HUES48 (cell line): ENCODE data around the gene NPDC1.

Experiments used
- H3K27ac ChIP-seq: one replicate; pipeline ENCODE4 v1.7.0; 2013; ENCODE audit warnings: low read depth, low read length, inconsistent platforms
- H3K27me3 ChIP-seq: 2 replicates; pipeline ENCODE4 v1.6.1; 2013; ENCODE audit warnings: mild to moderate bottlenecking, low read length; ENCODE audit not compliant: control insufficient read depth, insufficient read depth
- H3K36me3 ChIP-seq: 2 replicates; pipeline ENCODE4 v1.6.1; 2013; ENCODE audit warnings: low read length; ENCODE audit not compliant: control insufficient read depth, insufficient read depth
- H3K4me1 ChIP-seq: 2 replicates; pipeline ENCODE4 v1.6.1; 2013; ENCODE audit warnings: mild to moderate bottlenecking, low read length; ENCODE audit not compliant: control insufficient read depth, insufficient read depth
- H3K4me3 ChIP-seq: 2 replicates; pipeline ENCODE4 v1.5.1; 2013; ENCODE audit warnings: mild to moderate bottlenecking, low read depth, low read length
- H3K9ac ChIP-seq: 2 replicates; pipeline ENCODE4 v1.6.1; 2013; ENCODE audit warnings: mild to moderate bottlenecking, low read depth, low read length, moderate library complexity
- H3K9me3 ChIP-seq: 2 replicates; pipeline ENCODE4 v1.6.1; 2013; ENCODE audit warnings: low read length; ENCODE audit not compliant: control insufficient read depth, insufficient read depth

Gene NPDC1, protein sequence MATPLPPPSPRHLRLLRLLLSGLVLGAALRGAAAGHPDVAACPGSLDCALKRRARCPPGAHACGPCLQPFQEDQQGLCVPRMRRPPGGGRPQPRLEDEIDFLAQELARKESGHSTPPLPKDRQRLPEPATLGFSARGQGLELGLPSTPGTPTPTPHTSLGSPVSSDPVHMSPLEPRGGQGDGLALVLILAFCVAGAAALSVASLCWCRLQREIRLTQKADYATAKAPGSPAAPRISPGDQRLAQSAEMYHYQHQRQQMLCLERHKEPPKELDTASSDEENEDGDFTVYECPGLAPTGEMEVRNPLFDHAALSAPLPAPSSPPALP

DNA sequence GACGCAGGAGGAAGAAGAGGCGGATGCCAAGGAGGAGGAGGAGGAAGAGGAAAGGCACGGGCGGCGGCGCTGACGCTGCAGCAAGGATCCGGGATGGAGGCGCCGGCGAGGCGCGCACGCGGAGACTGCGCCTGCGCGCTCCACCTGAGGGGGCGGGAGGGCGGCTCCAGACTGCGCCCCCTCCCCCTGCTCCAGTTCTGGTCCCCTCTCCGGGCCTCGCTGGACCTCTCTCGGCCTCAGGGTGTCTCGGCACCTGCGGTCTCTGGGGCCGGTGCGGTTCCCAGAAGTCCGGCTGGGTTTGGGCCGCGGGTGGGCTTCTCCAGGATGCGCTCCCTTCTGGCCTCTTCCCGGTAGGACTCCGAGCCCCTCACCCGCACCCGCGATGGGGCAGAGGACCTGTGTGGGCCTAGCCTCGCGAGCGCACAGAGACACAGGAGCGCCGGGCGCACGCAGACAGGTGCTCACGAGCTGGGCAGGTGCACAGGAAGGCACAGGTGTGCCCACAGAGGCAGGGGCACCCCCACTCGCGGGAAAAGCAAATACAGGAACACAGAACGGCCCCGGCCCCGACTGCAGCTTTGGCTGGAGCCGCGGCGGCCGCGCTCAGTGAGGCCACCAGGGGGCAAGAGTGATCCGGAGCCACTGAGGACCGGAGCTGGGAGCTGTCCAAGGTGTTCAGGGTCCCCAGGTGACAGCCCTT lies at the start of gene NPDC1:
Gene NPDC1, minus strand, starts transcription at position 90 of the 700 bp plus-strand sequence. CDS start 188 bp downstream, outside the sequence.
- 0 out of 2 replicates have a peak, but pooled peaks cover 3% of the 10 kb centered on the region for H3K4me1 ChIP-seq
- no peaks in the 10 kb centered on the region for H3K36me3 ChIP-seq
- no peaks in the 10 kb centered on the region for H3K9me3 ChIP-seq
- peak within 1 kb of the TSS; percentile 65 for H3K4me3 ChIP-seq
- H3K27me3 ChIP-seq, result peaks cover 52% of the 10 kb centered on the region
- no peak within 1 kb of the TSS for H3K9ac ChIP-seq
- H3K27ac ChIP-seq, result no peak within 1 kb of the TSS

DNA sequence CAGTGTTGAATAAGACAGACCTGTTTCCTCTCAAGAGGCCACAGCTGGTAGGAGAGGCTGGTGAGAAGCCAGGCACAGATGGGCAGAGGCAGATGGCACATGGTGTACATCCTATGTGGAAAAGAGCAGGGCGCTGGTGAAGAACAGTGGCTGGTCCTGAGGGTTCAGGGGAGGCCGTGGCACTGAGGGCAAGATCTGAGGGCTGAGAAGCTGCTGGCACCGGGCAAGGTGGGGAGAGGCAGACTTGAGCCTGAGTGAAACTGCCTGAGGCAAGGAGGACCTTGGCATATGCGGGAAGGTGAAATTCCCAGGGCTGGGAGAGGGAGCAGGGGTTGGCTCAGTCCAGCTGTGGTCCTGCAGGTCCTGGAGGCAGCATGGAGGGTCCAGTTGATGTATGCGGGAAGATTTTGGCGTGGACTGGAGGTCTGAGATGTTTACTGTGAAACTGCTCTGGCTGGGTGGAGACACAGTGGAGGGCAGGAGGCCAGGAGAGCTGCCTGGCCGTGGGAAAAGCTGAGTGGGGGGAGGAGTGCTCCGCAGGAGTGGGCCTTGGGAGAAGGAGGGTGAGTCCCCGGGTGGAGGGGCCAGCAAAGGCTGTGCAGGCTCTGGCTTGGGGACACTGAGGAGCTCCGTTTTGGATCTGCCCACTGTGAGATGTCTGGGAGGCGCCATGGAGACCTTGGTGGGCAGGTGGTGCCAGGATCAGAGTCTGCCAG lies 43.4 kb upstream of the NPDC1 start:
- peaks cover 5% of the 10 kb centered on the region; the same call in 1 of the 2 replicates for H3K4me1 ChIP-seq
- H3K36me3 ChIP-seq, result peaks cover 27% of the 10 kb centered on the region
- no peak overlapping the region for H3K27ac ChIP-seq
- no peak overlapping the region for H3K9ac ChIP-seq
- H3K4me3 ChIP-seq, result no peak overlapping the region
- no peaks in the 10 kb centered on the region for H3K9me3 ChIP-seq
- H3K27me3 ChIP-seq, result peaks cover 7% of the 10 kb centered on the region; the same call in 1 of the 2 replicates

DNA sequence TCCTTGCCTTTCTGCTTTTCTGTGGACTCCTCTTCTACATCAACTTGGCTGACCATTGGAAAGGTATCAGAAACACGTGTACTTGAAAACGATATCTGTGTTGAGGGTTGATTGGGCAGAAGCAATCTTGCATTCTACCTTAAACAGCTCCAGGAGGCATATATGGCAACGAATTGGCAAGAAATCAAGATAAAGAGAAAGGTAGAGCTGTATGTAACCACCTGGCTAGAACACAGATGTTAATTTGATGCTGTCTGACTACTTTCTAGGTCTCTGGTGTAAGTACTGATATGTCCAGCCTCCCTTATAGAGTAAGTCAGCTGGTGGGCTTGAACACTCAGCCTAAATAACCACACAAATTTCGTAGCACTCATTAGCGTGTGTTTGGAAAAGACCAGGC lies 42.1 kb upstream of the NPDC1 start:
- H3K4me1 ChIP-seq, result peaks cover 5% of the 10 kb centered on the region; the same call in 1 of the 2 replicates
- H3K27ac ChIP-seq, result no peak overlapping the region
- H3K9ac ChIP-seq, result no peak overlapping the region
- no peak overlapping the region for H3K4me3 ChIP-seq
- peaks cover 27% of the 10 kb centered on the region for H3K36me3 ChIP-seq
- H3K9me3 ChIP-seq, result no peaks in the 10 kb centered on the region
- H3K27me3 ChIP-seq, result peaks cover 7% of the 10 kb centered on the region; the same call in 1 of the 2 replicates

DNA sequence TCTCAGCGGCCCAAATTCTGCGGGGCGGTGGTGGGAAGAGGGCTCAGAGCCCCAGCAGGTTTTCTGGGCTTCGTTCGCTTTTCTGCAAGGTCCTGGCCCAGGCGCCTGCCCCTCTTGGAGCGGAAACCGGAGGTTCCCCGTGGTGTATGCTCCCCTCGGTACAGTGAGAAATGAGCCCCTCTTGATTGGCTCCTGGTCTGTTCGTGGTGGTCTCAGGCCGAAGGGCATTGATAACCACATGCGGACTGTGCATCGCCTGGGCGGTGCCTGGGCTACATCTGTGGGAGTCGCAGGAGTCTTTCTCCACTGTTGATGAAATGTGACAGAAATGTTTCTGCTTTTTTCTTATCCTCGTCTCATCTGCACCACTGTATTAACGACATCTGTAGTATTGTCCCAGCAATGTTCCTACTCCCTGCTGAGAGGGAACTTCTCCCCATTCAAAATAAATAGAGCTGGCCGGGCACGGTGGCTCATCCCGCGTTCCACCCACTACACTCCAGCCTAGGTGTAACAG lies 41.5 kb upstream of the NPDC1 start:
- H3K27ac ChIP-seq, result peak overlapping the region; percentile 83
- peak overlapping the region; percentile 77 for H3K4me3 ChIP-seq
- peaks cover 23% of the 10 kb centered on the region for H3K36me3 ChIP-seq
- H3K27me3 ChIP-seq, result peaks cover 7% of the 10 kb centered on the region; the same call in 1 of the 2 replicates
- no peaks in the 10 kb centered on the region for H3K9me3 ChIP-seq
- H3K9ac ChIP-seq, result peak overlapping the region; percentile 29; the same call in 1 of the 2 replicates
- H3K4me1 ChIP-seq, result peaks cover 5% of the 10 kb centered on the region; the same call in 1 of the 2 replicates

DNA sequence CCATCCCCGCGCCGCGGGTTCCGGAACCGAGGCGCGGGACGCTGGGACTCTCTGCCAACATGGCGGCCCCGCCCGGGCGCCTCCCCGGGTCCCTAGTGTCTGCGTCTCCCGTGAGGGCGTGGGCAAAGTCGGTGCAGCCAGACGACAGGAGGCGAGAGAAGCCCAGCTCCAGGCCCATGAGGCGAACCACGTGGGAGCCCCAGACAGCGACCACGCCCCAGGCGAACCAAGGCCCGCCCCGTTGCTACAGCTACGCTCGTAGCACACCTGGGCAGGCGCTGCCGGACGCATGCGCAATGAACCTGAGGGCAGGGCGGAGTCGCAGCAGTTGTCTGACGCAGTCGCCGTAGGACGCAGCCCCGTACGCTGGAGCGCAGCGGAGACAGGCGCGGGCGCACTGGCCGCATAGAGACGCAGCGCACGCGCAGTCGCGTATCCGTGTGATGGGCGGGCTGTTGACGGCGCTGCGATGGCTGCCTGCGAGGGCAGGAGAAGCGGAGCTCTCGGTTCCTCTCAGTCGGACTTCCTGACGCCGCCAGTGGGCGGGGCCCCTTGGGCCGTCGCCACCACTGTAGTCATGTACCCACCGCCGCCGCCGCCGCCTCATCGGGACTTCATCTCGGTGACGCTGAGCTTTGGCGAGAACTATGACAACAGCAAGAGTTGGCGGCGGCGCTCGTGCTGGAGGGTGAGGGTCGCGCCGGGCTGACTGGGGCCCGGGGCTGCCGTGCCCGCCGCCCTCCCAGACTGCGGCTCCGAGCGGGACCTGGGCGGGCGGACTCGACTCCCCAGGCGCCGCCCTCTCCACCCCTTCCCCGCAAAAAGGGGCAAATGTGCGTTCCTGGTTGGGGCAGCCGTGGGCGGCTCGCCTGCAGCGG lies 40.8 kb upstream of the NPDC1 start, which contains the start of gene MAN1B1:
Gene MAN1B1, plus strand, starts transcription at position 455 of the 878 bp plus-strand sequence. Its CDS starts 15 bp downstream, at position 470.
- H3K27ac ChIP-seq, result peak within 1 kb of the TSS; percentile 83
- peaks cover 20% of the 10 kb centered on the region for H3K36me3 ChIP-seq
- H3K9me3 ChIP-seq, result no peaks in the 10 kb centered on the region
- H3K9ac ChIP-seq, result peak within 1 kb of the TSS; percentile 66
- peaks cover 7% of the 10 kb centered on the region; the same call in 1 of the 2 replicates for H3K27me3 ChIP-seq
- peaks cover 5% of the 10 kb centered on the region; the same call in 1 of the 2 replicates for H3K4me1 ChIP-seq
- peak within 1 kb of the TSS; percentile 77 for H3K4me3 ChIP-seq

DNA sequence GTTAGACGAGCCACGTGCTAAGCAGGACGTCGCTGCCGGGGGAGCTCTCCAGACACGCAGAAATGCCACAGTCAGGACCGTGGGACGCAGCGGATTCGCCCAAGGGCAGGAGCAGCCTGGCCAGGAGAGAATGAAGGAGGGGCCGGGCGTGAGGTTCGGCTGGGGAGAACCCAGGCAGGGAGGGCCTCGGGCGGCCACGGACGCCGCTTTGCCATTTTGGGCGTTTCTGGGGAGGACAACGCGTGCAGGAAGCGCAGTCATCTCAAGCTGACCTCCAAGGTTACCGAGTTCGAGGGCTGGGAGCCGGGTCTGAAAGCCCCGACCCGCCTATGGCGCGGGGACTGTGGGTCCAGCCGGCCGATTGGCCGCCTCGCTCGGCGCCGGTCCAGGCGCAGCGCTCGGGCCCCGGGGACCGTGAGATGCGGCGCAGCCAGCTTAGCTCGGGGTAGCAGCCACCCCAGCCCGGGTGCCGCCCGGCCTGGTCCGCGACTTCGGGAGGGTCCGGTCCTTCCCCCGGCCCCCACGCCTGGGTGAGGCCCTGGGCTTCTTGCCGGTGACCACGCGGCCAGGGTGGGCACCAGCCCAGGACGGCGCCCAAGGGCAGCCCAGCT lies 40.0 kb upstream of the NPDC1 start:
- Histone ChIP-seq H3K27me3 (peaks cover 7% of the 10 kb centered on the region; the same call in 1 of the 2 replicates), H3K36me3 (peaks cover 16% of the 10 kb centered on the region; the same call in 1 of the 2 replicates), H3K4me3 (peak overlapping the region; percentile 77), H3K4me1 (peaks cover 5% of the 10 kb centered on the region; the same call in 1 of the 2 replicates), H3K27ac (peak overlapping the region; percentile 27), H3K9me3 (no peaks in the 10 kb centered on the region), H3K9ac (peak overlapping the region; percentile 66)

DNA sequence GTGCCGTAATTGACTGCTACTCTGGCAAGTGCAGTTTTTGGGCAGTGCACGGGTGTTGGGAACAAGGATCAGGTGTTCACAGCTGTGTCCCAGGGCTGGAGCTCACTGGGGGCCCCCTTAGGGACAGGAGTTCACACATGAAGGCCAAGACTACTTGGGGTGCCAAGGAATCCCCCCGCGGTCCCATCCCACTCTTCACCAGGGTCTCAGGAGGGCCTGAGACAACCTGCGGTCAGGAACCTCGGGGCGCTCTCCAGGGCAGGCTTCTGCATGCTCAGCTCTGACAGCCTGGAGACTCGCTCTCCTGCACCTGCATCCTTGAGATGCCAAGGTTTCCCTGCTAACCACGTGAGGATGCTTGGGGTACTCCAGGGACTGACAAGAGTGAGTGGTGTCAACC lies 38.5 kb upstream of the NPDC1 start:
- no peak overlapping the region for H3K9ac ChIP-seq
- H3K4me1 ChIP-seq, result peaks cover 5% of the 10 kb centered on the region; the same call in 1 of the 2 replicates

DNA sequence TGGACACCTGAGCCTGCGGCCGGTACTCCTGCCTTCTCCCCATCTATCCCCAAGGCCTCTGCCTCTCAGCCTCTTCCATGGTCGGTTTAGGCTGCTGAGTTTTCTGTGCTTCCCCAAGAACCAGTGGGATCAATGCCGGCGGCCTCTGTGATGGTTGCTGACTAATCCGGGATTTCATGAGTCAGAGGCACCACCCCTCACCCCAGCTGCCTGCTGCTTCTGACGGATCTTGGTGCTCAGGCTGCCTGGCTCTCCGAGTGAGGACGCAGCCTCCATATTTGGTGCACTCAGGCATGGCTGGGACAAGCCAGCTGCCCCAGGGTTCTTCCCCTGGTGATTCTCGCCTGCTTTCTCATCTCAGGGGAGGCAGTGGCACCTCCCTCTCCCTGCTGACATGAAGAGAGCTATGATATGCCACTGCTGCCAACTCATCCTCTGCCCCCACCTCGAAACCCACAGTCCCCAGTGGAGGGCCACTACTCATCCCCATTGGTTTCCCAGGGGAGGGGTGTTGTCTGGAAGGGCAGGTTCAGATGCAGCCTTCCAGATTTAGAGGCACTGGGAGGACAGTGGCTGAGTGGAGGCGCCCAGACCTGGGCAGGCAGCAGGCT lies 37.5 kb upstream of the NPDC1 start:
- Histone ChIP-seq H3K4me3 (no peak overlapping the region), H3K27me3 (peaks cover 21% of the 10 kb centered on the region), H3K27ac (peak overlapping the region; percentile 21), H3K36me3 (peaks cover 9% of the 10 kb centered on the region; the same call in 1 of the 2 replicates), H3K4me1 (peaks cover 9% of the 10 kb centered on the region; the same call in 1 of the 2 replicates), H3K9me3 (no peaks in the 10 kb centered on the region), H3K9ac (no peak overlapping the region)

More for the DNA sequence above, 38.5 kb upstream of the NPDC1 start:
- H3K9me3 ChIP-seq, result no peaks in the 10 kb centered on the region
- no peak overlapping the region for H3K27ac ChIP-seq
- peaks cover 12% of the 10 kb centered on the region; the same call in 1 of the 2 replicates for H3K36me3 ChIP-seq
- peaks cover 11% of the 10 kb centered on the region for H3K27me3 ChIP-seq
- H3K4me3 ChIP-seq, result no peak overlapping the region

DNA sequence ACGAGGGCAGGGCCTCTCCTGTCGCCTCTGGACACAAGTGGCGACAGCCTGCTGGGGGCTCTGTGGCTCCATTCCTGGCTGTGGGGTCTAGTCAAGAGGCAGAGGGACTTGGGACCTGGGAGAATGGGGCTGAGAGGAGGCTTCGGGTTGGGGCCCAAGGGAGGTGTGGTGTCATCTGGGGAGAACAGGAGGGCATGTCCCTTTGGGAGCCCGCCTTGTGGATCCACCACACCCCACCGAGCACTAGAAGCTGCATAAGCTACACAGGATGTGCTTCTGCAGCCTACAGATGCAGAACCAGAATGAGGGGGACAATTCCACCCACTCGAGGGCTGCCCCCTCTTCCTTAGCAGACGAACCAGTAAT lies 36.9 kb upstream of the NPDC1 start:
- Histone ChIP-seq H3K9me3 (no peaks in the 10 kb centered on the region), H3K27me3 (peaks cover 27% of the 10 kb centered on the region), H3K4me3 (no peak overlapping the region), H3K27ac (peak overlapping the region; percentile 4), H3K9ac (no peak overlapping the region), H3K4me1 (peaks cover 9% of the 10 kb centered on the region; the same call in 1 of the 2 replicates), H3K36me3 (peaks cover 5% of the 10 kb centered on the region; the same call in 1 of the 2 replicates)
